Measurements from ENCODE around the gene HNRNPA0. TPM values are rescaled to one million over a fixed set of nuclear protein-coding genes. Genes with fewer than 3 reads are reported as not detected.

The HNRNPA0 gene
- total and polyA plus RNA-seq, 9 of the 15 experiments (the other 6 are each of a cell fraction or from before 2014, with no cell fraction given), result 5.0 to 33.3 (median 10.7) TPM

DNA sequence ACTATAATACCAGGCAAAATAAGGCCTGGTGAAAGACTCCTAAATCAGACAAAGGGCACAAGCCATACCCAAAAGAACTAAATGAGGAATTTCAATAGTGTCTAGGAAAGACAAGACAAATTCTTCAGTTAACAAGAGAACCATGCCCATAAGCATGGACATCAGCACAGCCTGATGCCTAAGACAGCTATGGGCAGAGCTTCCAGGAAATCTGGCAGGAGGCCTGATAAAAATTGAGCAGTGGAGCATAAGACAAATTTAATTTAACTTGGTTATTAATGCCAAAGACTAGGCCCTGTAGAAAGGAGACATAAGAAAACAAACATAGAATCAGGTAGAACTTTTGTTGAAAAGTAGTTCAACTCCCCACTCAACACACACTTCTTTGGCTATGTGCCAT is 35.6 kb downstream of the HNRNPA0 start:
- ATAC-seq (no peak), DNase-seq (ENCODE audit: extremely low read depth in 1 of 4, low spot score in 3 of 4) (no peak), FAIRE-seq (no peak)
- H4K20me1 ChIP-seq (replicated peaks; ENCODE audit: control insufficient read depth, insufficient read depth, low read length), result no peaks in the 10 kb centered on the region
- in situ Hi-C loops (cut with MboI), result no loop called here
- no peak for TF ChIP-seq GABPB1 (CRISPR knock-in tag; IDR thresholded peaks at IDR 0.05)
- H3K4me2 ChIP-seq (ENCODE audit: insufficient read depth, low read length), result no peak overlapping the region
- ChIA-PET POLR2A (no interaction called here), CTCF (ENCODE audit: low intra/inter-chr PET ratio) (no interaction called here)
- no peaks in the 10 kb centered on the region for H3K4me1 ChIP-seq (replicated peaks in 1 of 2; ENCODE audit: control insufficient read depth in 2 of 2, insufficient read depth in 2 of 2, low read length in 2 of 2)
- intact Hi-C loops (cut with micrococcal nuclease), result no loop called here
- H3K9ac ChIP-seq (ENCODE audit: insufficient read depth in 1 of 2, low read depth in 2 of 2, low read length in 2 of 2), result no peak overlapping the region
- H3K36me3 ChIP-seq (ENCODE audit: control insufficient read depth, insufficient read depth, low read length), result no peaks in the 10 kb centered on the region
- H3K79me2 ChIP-seq (ENCODE audit: control insufficient read depth, insufficient read depth, low read length), result no peaks in the 10 kb centered on the region
- no TSS peak for BruUV-seq (replicated peaks)
- H3K9me3 ChIP-seq (replicated peaks; ENCODE audit: control insufficient read depth, insufficient read depth, low read depth, low read length), result no peaks in the 10 kb centered on the region
- no peak overlapping the region for H3K27ac ChIP-seq (ENCODE audit: extremely low read depth, low read depth, low read length)
- H3K27me3 ChIP-seq (ENCODE audit: control insufficient read depth in 2 of 2, insufficient read depth in 2 of 2, low read length in 2 of 2), result no peaks in the 10 kb centered on the region; a peak in 1 of 5 replicates
- H2AFZ ChIP-seq (ENCODE audit: low read depth, low read length), result no peak overlapping the region
- H3K4me3 ChIP-seq, result no peak overlapping the region
- H3K9me1 ChIP-seq (ENCODE audit: control insufficient read depth, insufficient read depth, low read length), result no peaks in the 10 kb centered on the region

DNA sequence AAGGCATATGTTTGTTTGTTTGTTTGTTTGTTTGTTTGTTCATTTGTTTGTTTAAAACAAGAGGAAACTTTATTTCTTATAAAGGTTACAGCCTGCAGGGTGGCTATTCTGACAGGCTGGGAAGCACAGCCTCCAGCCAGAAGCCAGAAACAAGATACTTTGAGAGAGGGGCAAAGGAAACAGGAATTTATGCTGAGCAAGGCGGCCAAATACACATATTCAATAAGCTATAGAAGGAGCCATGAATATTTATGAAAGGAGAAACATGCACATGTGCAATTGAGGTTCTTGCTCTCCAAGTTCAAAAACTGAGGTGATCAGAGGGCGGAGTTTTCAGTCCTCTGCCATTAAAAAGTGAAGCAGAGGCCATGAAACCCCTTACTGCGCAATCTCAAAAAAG is 37.8 kb downstream of the HNRNPA0 start:
- H3K9me3 ChIP-seq (replicated peaks; ENCODE audit: control insufficient read depth, insufficient read depth, low read depth, low read length), result no peaks in the 10 kb centered on the region
- H3K27me3 ChIP-seq (ENCODE audit: control insufficient read depth in 2 of 2, insufficient read depth in 2 of 2, low read length in 2 of 2), result no peaks in the 10 kb centered on the region
- no TSS peak for BruUV-seq (replicated peaks)
- CTCF ChIA-PET (ENCODE audit: low intra/inter-chr PET ratio), result no interaction called here
- POLR2A ChIA-PET, result no interaction called here
- no peak overlapping the region for H3K4me3 ChIP-seq
- H3K79me2 ChIP-seq (ENCODE audit: control insufficient read depth, insufficient read depth, low read length), result no peaks in the 10 kb centered on the region
- no peaks in the 10 kb centered on the region for H3K36me3 ChIP-seq (ENCODE audit: control insufficient read depth, insufficient read depth, low read length)
- H4K20me1 ChIP-seq (replicated peaks; ENCODE audit: control insufficient read depth, insufficient read depth, low read length), result no peaks in the 10 kb centered on the region
- H3K27ac ChIP-seq (ENCODE audit: extremely low read depth, low read depth, low read length), result no peak overlapping the region
- ATAC-seq (no peak), FAIRE-seq (no peak), DNase-seq (ENCODE audit: extremely low read depth in 1 of 4, low spot score in 3 of 4) (no peak)
- no peak overlapping the region for H3K9ac ChIP-seq (ENCODE audit: insufficient read depth in 1 of 2, low read depth in 2 of 2, low read length in 2 of 2)
- TF ChIP-seq TAF9B (IDR thresholded peaks at IDR 0.05; ENCODE audit: partially characterized antibody), result no peak
- no peak for TF ChIP-seq CREM (IDR thresholded peaks at IDR 0.05; ENCODE audit: low read depth)
- TF ChIP-seq NFATC3 (IDR thresholded peaks at IDR 0.05), result no peak
- no peak for TF ChIP-seq MAFG (tag; conservative IDR thresholded peaks at IDR 0.05)
- TF ChIP-seq NCOA6 (IDR thresholded peaks at IDR 0.05), result no peak
- TF ChIP-seq, protein P1, sequence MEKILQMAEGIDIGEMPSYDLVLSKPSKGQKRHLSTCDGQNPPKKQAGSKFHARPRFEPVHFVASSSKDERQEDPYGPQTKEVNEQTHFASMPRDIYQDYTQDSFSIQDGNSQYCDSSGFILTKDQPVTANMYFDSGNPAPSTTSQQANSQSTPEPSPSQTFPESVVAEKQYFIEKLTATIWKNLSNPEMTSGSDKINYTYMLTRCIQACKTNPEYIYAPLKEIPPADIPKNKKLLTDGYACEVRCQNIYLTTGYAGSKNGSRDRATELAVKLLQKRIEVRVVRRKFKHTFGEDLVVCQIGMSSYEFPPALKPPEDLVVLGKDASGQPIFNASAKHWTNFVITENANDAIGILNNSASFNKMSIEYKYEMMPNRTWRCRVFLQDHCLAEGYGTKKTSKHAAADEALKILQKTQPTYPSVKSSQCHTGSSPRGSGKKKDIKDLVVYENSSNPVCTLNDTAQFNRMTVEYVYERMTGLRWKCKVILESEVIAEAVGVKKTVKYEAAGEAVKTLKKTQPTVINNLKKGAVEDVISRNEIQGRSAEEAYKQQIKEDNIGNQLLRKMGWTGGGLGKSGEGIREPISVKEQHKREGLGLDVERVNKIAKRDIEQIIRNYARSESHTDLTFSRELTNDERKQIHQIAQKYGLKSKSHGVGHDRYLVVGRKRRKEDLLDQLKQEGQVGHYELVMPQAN (IDR thresholded peaks at IDR 0.05; ENCODE audit: borderline replicate concordance), result no peak
- no peak for TF ChIP-seq CCNT2 (IDR thresholded peaks at IDR 0.05; ENCODE audit: borderline replicate concordance, extremely low read depth, insufficient read length, low read depth, low read length)
- TF ChIP-seq HNRNPL (IDR thresholded peaks at IDR 0.05; ENCODE audit: low read depth, low read length), result no peak
- TF ChIP-seq, protein P2, sequence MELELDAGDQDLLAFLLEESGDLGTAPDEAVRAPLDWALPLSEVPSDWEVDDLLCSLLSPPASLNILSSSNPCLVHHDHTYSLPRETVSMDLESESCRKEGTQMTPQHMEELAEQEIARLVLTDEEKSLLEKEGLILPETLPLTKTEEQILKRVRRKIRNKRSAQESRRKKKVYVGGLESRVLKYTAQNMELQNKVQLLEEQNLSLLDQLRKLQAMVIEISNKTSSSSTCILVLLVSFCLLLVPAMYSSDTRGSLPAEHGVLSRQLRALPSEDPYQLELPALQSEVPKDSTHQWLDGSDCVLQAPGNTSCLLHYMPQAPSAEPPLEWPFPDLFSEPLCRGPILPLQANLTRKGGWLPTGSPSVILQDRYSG (tag; conservative IDR thresholded peaks at IDR 0.05; ENCODE audit: low read depth), result no peak
- TF ChIP-seq FOXJ3 (CRISPR knock-in tag; IDR thresholded peaks at IDR 0.05), result no peak
- WGBS (ENCODE audit: insufficient coverage, low coverage, missing lambda C conversion rate), result 2% methylated on average over 3 of the region's 3 CpGs
- in situ Hi-C loops (cut with MboI), result no loop called here
- no peak overlapping the region for H3K4me2 ChIP-seq (ENCODE audit: insufficient read depth, low read length)
- no peak overlapping the region for H2AFZ ChIP-seq (ENCODE audit: low read depth, low read length)
- H3K4me1 ChIP-seq (replicated peaks in 1 of 2; ENCODE audit: control insufficient read depth in 2 of 2, insufficient read depth in 2 of 2, low read length in 2 of 2), result no peaks in the 10 kb centered on the region
- intact Hi-C loops (cut with micrococcal nuclease), result no loop called here
- no peaks in the 10 kb centered on the region for H3K9me1 ChIP-seq (ENCODE audit: control insufficient read depth, insufficient read depth, low read length)

Measured in K562 (cell line).